Measurements from ENCODE around the gene SORBS1.

The SORBS1 gene

GRCh38 chr10:95509251-95509650 lies 51.9 kb downstream of the SORBS1 start:
- Histone ChIP-seq H4K20me1 (ENCODE audit: insufficient read depth) (no peaks in the 10 kb centered on the region), H3K36me3 (ENCODE audit: insufficient read depth) (no peaks in the 10 kb centered on the region), H3K79me2 (ENCODE audit: insufficient read depth, low read depth) (no peaks in the 10 kb centered on the region), H3K4me2 (no peak overlapping the region), H2AFZ (ENCODE audit: low read depth) (no peak overlapping the region), H3K27ac (no peak overlapping the region), H3K27me3 (ENCODE audit: insufficient read depth, low read depth) (no peaks in the 10 kb centered on the region), H3K4me1 (ENCODE audit: low read depth, poor library complexity, severe bottlenecking) (no peaks in the 10 kb centered on the region), H3K9ac (no peak overlapping the region), H3K4me3 (IDR thresholded peaks at IDR 0.05; ENCODE audit: insufficient read depth, low read depth, low read length) (no peak overlapping the region)
- TF ChIP-seq CTCF (conservative IDR thresholded peaks at IDR 0.05; ENCODE audit: low read depth, low read length), result no peak

- no peak overlapping the region for H3K4me3 ChIP-seq (IDR thresholded peaks at IDR 0.05; ENCODE audit: insufficient read depth, low read depth, low read length)
- no peak overlapping the region for H3K27ac ChIP-seq
- no peaks in the 10 kb centered on the region for H3K27me3 ChIP-seq (ENCODE audit: insufficient read depth, low read depth)
These were observed 52.4 kb downstream of the SORBS1 start for GRCh38 chr10:95508730-95509129.

GRCh38 chr10:95506056-95506737 lies 55.0 kb downstream of the SORBS1 start:
- H3K79me2 ChIP-seq (ENCODE audit: insufficient read depth, low read depth), result no peaks in the 10 kb centered on the region
- no peak overlapping the region for H3K4me2 ChIP-seq
- H3K36me3 ChIP-seq (ENCODE audit: insufficient read depth), result no peaks in the 10 kb centered on the region
- H3K4me3 ChIP-seq (IDR thresholded peaks at IDR 0.05; ENCODE audit: insufficient read depth, low read depth, low read length), result no peak overlapping the region
- no peaks in the 10 kb centered on the region for H4K20me1 ChIP-seq (ENCODE audit: insufficient read depth)
- TF ChIP-seq CTCF (conservative IDR thresholded peaks at IDR 0.05; ENCODE audit: low read depth, low read length), result no peak
- H3K27me3 ChIP-seq (ENCODE audit: insufficient read depth, low read depth), result no peaks in the 10 kb centered on the region
- no peak overlapping the region for H3K27ac ChIP-seq
- no peak overlapping the region for H3K9ac ChIP-seq
- no peak overlapping the region for H2AFZ ChIP-seq (ENCODE audit: low read depth)
- H3K4me1 ChIP-seq (ENCODE audit: low read depth, poor library complexity, severe bottlenecking), result no peaks in the 10 kb centered on the region

More at GRCh38 chr10:95508730-95509129, 52.4 kb downstream of the SORBS1 start:
- H2AFZ ChIP-seq (ENCODE audit: low read depth), result no peak overlapping the region
- H3K36me3 ChIP-seq (ENCODE audit: insufficient read depth), result no peaks in the 10 kb centered on the region
- H4K20me1 ChIP-seq (ENCODE audit: insufficient read depth), result no peaks in the 10 kb centered on the region
- H3K79me2 ChIP-seq (ENCODE audit: insufficient read depth, low read depth), result no peaks in the 10 kb centered on the region
- no peak for TF ChIP-seq CTCF (conservative IDR thresholded peaks at IDR 0.05; ENCODE audit: low read depth, low read length)
- H3K9ac ChIP-seq, result no peak overlapping the region
- H3K4me2 ChIP-seq, result no peak overlapping the region
- no peaks in the 10 kb centered on the region for H3K4me1 ChIP-seq (ENCODE audit: low read depth, poor library complexity, severe bottlenecking)

GRCh38 chr10:95505641-95506040 lies 55.5 kb downstream of the SORBS1 start:
- Histone ChIP-seq H3K27me3 (ENCODE audit: insufficient read depth, low read depth) (no peaks in the 10 kb centered on the region), H3K79me2 (ENCODE audit: insufficient read depth, low read depth) (no peaks in the 10 kb centered on the region), H3K4me1 (ENCODE audit: low read depth, poor library complexity, severe bottlenecking) (no peaks in the 10 kb centered on the region), H3K9ac (no peak overlapping the region), H3K27ac (no peak overlapping the region), H3K4me3 (IDR thresholded peaks at IDR 0.05; ENCODE audit: insufficient read depth, low read depth, low read length) (no peak overlapping the region), H3K4me2 (no peak overlapping the region), H3K36me3 (ENCODE audit: insufficient read depth) (no peaks in the 10 kb centered on the region), H2AFZ (ENCODE audit: low read depth) (no peak overlapping the region), H4K20me1 (ENCODE audit: insufficient read depth) (no peaks in the 10 kb centered on the region)
- no peak for TF ChIP-seq CTCF (conservative IDR thresholded peaks at IDR 0.05; ENCODE audit: low read depth, low read length)

Data from KMS-11 (cell line).